NCI-H1105 (cell line): Measurements from ENCODE around the gene CUEDC1.

Experiments
- DNase-seq: peaks from one replicate; lab custom pipeline; 2025; lab: John Stamatoyannopoulos, UW

Gene CUEDC1

DNA sequence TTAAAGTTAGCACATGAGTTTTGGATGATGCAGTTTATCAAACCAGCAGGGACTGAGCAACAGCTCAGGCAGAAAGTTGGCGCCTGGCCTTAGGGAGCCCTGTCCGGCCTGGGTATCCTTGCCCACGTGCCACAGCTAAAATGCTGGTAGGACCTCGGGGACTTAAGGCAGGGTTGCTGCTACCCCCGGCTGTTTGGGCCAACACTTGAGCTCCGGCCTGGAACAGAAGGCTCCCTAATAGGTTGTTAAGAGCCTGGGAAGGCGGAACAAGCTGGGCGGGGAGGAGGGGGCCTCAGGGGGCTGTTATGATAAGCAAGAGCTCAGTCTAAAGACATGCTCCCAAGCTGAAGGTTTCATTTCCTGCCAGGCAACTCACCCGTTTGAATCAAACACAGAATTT lies 39.7 kb downstream of the CUEDC1 start:
- no peak for DNase-seq

GRCh38 chr17:57914273-57915142 lies 40.7 kb downstream of the CUEDC1 start:
- DNase-seq: no peak

DNA sequence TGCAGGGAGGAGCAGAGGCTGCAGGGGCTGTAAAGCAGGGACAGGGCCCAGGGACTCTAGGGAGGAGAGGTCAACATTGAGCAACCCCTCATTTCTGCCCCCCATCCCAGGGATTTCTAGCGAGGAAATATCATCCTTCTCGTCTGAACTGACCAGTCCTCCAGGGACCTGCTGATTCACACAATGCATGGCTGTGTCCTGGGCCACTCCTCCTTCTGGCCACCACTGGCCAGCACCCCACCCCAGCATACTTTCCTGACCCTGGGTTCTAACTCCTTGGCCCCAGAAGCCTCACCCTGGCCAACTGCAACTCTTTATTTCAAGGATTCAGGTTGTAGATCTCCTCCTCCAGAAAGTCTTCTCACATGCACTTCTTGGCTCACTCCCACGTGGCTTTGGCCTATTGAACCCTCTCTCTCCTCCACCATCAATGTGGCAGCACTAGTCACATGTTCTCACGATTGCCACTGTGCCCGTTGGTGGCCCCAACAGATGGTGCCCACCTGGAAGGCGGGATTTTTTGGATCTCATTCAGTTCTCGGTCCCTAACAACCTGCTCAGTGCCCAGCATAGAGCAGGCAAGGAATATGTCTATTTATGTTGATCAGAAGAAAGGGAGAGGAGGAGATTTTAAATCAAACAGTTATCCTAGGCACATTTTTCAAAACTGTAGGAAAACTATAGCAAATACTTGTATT lies 41.5 kb downstream of the CUEDC1 start:
- DNase-seq: no peak

DNA sequence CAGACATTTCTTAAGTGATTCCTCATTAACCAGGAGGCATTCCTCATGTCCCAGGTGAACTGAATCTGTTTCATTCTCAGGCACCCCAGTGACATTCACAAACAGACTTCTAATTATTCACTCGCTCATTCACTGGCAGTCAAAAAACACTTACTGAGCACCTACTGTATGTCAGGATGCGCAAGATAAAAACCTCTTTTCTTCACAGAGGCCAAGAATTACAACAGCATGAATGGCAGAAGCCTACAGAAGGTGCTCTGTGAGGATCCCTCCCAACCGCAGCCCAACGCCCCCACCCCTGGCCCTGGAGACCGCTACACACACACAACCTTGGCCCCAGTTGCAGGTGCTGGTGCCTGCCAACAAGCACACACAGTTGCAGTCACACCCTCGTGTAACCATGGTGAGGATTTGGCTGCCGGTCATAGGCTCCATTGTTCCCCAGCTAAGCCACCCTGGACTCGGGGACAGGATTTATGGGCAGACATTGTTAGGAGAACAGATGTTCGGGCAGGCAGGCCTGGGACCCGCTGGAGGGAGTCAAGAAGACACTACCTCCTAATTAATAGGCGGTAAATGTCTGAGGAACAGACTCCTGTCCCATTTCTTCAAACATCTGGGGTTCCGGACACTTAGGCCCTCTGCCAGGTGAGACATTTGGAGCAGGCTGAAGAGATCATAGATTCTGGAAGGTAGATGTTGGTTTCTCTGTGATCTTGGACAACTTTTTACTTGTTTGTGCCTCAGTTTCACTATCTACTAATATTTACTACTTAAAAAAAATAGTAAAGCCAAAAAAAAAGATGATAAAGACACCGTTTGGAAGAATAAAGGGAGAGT lies 43.2 kb downstream of the CUEDC1 start:
- peak; percentile 93 for DNase-seq

GRCh38 chr17:57910462-57911420 lies 44.5 kb downstream of the CUEDC1 start:
- DNase-seq: no peak

DNA sequence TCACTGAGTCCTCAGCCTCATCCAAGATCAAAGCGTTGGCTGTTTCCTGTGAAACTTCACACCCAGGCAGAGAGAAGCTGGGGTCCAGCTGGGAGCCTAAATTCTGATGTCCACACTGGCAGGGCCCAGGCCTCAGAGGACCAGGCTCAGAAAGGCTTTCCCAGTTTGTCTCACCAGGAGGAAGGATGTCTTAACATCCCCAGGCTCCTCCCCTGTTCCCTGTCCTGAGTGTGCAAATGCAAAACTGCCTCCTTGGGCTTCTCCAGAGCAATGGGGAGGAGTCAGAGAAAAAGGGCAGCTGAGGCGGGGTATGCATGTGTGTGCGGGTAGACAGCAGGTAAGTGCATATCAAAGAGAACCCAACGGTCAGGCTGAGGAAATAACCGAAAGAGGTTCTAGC lies 45.7 kb downstream of the CUEDC1 start:
- DNase-seq: no peak

DNA sequence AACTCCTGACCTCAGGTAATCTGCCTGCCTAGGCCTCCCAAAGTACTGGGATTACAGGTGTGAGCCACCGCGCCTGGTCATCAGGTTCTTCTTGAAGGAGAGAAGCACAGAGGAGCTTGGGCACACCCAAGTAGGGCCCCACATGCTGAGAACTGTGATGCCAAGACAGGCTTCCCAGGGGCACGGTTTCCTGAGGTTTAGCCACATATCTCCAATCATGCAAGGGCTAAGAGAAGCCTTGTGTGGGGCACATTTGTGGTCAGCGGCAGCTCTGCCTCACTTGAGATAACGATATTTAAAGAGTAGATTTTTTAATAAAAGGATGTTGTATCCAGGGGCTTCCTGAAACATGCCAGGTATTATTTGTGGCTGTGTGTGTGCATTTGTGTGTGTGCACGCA lies 46.9 kb downstream of the CUEDC1 start:
- no peak for DNase-seq

GRCh38 chr17:57906910-57907309 lies 48.3 kb downstream of the CUEDC1 start:
- DNase-seq: no peak

DNA sequence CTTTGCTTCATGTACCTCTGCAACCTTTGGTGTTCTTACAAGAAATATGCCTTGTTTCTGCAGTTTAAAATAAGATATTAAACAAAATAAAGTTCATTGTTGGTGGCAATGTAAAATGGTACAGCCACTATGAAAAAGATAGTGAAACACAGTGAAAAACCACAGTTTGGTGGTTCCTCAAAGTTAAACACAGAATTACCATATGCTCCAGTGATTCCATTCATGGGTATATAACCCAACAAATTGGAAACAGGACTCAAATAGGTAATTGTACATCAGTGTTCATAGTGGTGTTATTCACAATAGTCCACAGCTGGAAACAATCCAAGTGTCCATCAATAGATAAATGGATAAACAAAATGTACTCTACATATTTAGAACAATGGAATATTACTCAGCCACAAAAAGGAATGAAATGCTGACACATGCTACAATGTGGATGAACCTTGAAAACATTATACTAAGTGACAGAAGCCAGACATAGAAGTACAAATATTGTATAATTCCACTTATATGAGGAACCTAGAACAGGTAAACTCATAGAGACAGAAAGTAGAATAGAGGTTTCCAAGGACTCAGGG lies 49.2 kb downstream of the CUEDC1 start:
- no peak for DNase-seq

GRCh38 chr17:57903961-57904360 lies 51.3 kb downstream of the CUEDC1 start:
- DNase-seq: no peak

DNA sequence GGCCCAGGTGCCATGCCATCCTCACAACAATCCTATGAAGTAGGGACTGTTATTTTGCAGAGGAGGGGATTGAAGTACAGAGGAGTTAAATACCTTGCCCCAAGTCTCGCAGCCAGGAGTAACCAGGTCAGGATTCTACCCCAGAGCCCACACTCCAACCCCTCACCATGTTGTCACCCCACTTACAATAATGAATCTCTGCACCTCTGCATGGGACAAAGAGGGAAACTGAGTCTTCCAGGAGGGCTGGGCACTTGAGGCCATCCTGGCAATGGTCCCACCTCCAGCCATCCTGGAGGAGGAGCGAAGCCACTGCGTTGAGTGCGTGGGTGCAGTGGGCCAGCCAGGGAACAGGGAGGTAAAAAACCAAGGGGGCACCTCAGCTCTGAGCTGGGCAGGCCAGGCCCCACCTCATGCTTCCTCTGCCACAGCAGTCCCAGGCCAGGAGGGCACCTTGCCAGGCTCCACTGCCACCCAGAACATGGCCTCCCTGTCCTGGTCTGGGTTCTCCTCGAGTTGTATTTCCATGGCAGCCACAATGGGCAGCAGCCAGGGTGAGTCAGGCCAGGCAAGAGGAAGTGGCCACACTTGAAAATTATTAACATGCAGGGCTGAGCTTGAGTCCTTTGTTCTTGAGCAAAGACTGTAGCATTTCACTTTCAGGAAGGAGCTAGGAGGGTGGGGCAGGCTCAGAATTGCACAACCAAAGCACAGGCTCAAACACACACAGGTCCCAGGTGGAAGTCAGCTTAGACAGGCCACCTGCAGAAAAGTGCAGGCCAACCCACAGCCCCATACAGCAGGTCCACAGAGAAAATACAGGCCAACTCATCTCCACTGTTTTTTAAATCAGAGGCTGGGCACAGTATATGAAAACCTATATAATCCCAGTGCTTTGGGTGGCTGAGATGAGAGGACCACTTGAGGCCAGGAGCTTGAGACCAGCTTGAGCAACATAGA lies 52.1 kb downstream of the CUEDC1 start:
- DNase-seq: peak; percentile 20

DNA sequence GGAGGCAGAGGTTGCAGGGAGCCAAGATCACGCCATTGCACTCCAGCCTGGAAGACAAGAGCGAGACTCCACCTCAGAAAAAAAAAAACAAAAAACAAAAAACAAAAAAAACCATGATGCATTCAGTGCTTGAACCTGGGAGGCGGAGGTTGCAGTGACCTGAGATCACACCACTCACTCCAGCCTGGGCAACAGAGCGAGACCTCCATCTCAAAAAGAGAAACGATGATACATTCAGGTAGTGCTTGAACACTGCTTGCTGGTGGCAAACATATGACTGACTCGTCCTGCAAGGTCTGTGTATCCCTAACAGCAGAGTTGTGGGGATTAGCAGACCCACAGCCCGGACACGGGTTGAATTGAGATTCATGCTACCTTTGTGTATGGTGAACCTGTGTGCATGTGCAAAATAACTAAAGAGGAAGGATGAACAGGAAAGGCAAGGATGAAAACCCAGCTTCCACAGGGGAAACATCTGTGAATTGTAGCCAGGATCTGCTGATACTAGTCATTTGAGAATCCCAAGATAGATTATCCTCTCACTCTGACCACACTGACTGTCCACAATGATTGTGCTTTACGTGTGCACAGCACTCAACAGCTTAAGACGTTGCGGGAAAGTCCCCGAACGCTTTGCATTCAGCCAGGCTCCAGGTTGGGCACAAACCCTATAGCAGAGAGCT lies 53.0 kb downstream of the CUEDC1 start:
- DNase-seq: no peak

- peak; percentile 93 for DNase-seq
Measured at GRCh38 chr17:57900991-57901743, 54.0 kb downstream of the CUEDC1 start.

- no peak for DNase-seq
Measured at GRCh38 chr17:57899822-57900221, 55.4 kb downstream of the CUEDC1 start.

GRCh38 chr17:57899391-57899790 lies 55.8 kb downstream of the CUEDC1 start:
- no peak for DNase-seq

DNA sequence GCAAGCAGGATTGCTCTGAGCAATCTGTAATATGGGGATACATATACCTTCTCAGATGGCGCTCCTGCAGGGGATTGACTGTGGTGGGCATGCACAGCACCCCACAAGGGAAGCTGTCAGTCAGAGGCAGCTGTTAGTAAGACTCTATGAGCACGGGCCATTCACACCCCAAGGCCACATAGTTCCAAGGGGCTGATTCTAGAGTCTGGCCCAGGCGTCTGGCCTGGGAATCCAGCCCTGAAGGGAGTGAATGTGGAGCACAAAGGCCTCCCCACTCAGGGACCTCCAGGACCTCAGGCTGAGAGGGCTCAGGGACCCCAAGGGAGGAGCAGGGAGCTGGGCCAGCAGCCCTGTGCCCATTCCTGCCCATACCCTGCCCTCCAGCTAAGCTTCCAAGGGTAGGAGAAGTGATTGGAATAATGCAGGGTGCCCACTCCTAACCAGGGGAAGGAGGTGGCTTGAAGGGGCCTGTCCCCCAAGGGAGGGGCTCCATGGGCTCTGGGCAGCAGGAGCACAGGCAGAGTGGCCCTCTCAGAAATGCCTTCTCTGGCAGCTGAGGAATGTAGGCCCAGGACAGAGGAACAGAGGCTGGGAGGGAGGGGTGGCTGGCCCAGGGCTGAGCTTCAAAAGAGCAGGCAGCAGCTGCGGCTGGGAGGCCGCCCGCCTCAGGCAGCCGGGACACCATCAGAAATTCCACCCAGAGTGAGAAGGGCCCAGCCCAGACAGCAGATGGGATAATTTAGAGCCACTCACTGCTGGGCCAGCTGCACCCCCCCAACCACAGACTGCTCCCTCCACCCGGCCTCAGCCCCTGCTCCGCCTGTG lies 56.5 kb downstream of the CUEDC1 start:
- DNase-seq: no peak

DNA sequence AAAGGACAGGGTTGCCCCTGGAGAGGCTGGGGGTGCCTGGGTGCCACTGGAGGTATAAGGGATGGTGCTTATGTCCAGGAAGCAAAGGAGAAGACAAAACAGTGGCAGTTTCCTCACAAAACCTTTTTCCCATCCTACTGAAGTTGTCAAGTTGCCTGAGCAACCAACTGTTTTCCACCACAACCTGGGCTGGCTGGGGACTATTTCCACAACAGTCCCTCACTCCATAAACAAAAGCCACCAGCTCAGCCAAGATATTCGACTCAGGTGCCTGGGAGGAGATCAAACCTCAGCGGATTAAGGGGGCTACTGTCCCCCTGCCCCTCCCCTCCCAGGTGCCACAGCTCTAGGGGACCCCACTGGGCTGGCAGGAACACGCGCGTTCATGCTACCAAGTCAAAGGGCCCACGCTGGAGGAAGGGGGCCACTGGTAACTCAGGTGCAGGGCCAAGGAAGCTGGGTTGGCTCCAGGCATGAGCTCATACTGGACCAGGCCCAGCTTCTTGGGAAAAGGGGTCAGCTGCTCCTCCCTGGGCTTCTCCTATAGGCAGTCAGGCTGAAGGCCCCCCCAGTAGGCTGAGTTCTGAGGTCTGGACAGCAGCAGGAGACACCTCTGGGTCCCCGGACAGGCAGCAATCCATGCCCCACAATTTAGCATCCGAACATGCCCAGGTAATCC lies 59.7 kb downstream of the CUEDC1 start:
- DNase-seq: no peak
